NCI-H128 (cell line): ENCODE results near the gene ANKRD22.

Experiments
- DNase-seq: peaks from one replicate; lab custom pipeline; 2025; ENCODE audit not compliant: unreplicated experiment; lab: John Stamatoyannopoulos, UW

The ANKRD22 gene

GRCh38 chr10:88879534-88880281, 28.1 kb upstream of the ANKRD22 start, which contains the start of gene STAMBPL1:
STAMBPL1 (plus strand) TSS chr10:88880245; CDS start chr10:88901709, 21,464 bp downstream.
- no peak for DNase-seq

GRCh38 chr10:88877298-88877697, 25.7 kb upstream of the ANKRD22 start:
- DNase-seq = no peak

GRCh38 chr10:88875081-88875480, 23.4 kb upstream of the ANKRD22 start:
- no peak for DNase-seq

- no peak for DNase-seq
Observed at GRCh38 chr10:88874281-88874680, 22.6 kb upstream of the ANKRD22 start.

- no peak for DNase-seq
Observed at GRCh38 chr10:88873757-88874156, 22.1 kb upstream of the ANKRD22 start.

DNA sequence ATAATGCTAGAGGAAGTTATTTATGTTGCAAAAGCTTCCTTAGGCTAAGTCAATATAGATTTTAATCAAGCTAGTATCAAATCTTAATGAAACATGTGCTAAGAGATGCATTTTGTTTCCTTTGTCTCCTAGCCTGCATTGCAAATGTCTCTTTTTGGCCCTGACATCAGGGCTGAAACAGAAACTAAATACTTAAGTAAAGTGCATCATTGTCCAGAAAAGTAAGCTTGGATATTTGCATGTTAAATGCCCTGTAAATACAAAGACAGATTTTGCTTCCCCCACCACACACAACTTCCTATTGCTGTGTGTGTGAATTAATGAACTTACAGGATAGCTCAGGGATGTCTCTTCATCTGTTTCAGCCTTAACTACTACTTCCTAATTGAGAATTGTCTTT, 18.4 kb upstream of the ANKRD22 start:
- no peak for DNase-seq

DNA sequence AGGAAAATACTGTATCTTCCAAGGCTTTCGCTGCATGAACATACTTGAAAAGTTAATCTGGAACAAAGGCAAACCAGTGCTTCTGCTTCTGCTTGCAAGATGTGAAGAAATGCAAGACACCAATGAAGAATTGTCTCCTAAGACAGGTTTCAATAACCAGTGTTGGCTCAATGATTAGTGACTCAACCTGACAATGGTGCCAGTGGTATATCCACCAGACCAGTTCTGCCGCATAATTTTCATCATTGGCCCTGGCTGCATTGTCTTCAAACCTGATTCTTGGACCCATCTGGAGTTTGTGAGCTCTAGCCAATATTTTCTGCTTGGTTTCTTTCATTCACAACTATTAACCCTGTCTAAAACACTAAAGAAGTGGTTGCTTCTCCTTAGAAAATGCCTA, 14.8 kb upstream of the ANKRD22 start:
- DNase-seq = no peak

DNA sequence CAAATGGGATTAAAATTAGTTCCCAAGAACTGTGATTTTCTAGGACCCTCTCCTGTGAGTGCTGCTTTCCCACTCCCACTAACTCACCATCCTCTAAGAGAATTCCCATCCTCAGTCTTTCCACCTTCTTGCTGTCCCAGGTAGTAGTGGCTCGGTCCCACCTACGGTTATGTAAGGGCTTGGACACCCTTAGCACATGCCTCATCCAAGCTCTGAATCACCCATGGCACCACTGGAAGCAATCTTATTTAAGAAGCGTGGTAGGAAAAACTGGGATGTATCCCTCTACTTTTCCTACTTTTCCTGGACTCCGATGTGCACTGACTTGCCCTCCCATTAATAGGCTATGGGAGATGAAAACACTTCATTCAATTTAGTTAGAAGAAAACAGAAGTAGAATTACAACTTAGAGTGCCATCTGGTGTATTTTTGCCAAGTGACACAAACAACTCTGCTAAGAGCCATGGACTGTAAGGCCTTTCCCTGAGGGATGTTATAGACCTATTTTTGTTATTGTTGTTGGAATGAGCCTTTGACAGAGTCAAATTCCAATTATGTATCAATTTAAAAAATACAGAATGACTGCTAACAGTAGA, 13.7 kb upstream of the ANKRD22 start:
- DNase-seq = no peak

- no peak for DNase-seq
Observed at GRCh38 chr10:88861036-88861435, 9.4 kb upstream of the ANKRD22 start.

DNA sequence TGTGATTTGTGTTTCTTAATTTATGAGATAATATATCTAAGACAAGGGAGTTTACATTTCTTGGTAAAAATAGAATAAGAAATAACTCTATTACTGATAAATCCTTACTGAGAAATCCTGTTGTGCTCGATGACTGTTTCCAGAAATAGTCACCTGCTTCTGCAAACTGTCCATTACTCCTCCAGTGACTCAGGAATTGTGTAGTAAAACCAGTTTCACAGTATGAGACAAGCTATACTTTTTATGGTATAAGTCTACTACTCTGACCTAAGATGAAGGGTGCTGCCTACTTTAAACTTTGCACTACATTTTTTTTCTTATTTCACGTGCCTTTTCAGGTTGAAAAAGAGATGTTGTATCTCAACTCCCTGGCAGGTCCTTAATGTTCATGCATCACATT, 6.8 kb upstream of the ANKRD22 start:
- DNase-seq = no peak

GRCh38 chr10:88857831-88858230, 6.2 kb upstream of the ANKRD22 start:
- no peak for DNase-seq

DNA sequence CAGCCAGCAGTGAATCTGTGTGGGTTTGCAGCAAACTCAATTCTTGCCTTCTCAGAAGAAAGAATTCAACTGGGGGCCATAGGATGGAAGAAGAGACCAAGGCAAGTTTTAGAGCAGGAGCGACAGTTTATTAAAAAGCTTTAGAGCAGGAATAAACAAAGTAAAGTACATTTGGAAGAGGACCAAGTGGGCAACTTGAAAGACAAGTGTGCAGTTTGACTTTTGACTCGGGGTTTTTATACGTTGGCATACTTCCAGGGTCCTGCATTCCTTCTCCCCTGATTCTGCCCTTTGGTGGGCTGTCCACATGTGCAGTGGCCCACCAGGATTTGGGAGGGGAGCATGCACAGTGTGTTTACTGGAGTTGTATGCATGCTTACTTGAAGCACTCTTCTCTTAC, 3.0 kb upstream of the ANKRD22 start:
- DNase-seq = no peak

GRCh38 chr10:88853155-88853881, 1.7 kb upstream of the ANKRD22 start:
- DNase-seq = no peak

- DNase-seq = no peak
Observed at GRCh38 chr10:88852327-88852726, 683 bp upstream of the ANKRD22 start.

GRCh38 chr10:88850712-88851111, 932 bp downstream of the ANKRD22 start:
- no peak for DNase-seq

DNA sequence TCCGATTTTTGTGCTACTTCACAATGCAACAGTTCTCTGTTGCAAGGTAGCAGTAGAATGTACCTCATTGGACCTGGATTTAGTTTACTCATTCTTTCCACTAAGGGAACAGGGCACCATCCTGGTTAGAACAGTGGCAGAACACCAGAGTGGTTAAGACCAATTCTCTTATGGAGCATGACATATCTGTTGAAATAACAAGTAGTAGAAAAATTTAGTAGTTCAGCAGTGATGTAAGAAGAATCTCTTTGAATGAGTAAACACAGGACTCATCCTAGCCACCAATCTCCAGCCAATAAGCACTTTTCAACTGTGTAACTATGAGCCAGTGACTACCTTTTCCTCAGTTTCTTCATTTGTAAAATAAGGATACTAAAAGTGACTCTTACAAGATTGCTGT, 2.4 kb downstream of the ANKRD22 start:
- DNase-seq = no peak

DNA sequence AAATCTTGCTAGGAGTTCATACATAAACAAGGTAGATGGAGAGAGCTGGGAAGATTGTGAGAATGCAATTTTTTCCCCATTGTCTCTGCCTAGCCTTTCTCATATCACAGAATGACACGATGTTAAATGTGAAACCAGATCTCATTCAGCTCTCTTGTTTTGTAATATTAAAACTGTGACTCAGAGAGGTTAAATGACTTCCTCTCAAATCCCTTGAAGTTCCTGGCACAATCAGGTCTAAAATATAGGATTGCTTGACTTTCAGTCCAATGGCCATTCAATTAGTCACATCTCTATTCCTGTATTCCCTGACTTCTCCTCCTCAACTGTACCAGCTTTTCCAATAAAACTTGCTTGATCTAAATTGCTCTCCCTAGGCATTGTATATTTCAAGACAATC, 3.1 kb downstream of the ANKRD22 start:
- no peak for DNase-seq

DNA sequence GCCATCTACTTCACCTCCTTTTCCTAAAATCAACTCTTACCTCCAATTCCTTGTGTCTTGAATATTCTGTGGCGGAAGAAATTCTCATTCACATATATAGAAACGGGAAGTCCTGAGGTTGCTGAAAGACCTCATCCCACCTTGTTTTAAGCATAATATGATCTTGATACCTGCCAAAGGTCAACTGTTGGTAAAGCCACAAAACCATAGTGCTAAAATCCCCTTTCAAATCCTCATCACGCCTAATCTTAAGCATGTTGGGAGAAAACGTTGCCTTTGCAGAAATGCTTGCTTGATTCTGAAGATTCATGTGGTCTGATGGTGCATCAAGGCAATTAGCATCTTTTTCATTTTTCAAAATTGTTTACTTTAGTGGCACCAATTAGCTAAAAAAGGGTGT, 8.5 kb downstream of the ANKRD22 start:
- no peak for DNase-seq

GRCh38 chr10:88841316-88842111, 10.1 kb downstream of the ANKRD22 start:
- DNase-seq = no peak

GRCh38 chr10:88840881-88841280, 10.8 kb downstream of the ANKRD22 start:
- no peak for DNase-seq

GRCh38 chr10:88840104-88840503, 11.5 kb downstream of the ANKRD22 start:
- no peak for DNase-seq
